Panc1 (cell line): ENCODE data around the gene HVCN1. TPM values are rescaled to one million over a fixed set of nuclear protein-coding genes. Genes with fewer than 3 reads are reported as not detected.

Source experiments
- ATAC-seq: fragments of 200-7000 bp; cut with Tn5 transposase; 2 replicates; pipeline ENCODE4 v1.9.1; 2020; ENCODE audit warnings: mild to moderate bottlenecking, moderate library complexity
- BruUV-seq: library from RNA; stranded (reverse); fragments of 400-500 nt; replicated peaks from 2 replicates; lab custom pipeline; 2021; lab: Mats Ljungman, UMichigan
- CTCF ChIA-PET: fragments of 300-600 bp; sonication (Branson Sonifier 250); formaldehyde crosslinking; loops from one replicate; lab custom pipeline; 2022; ENCODE audit warnings: antibody characterized with exemption; lab: Charles Lee
- POLR2A ChIA-PET: fragments of 300-600 bp; sonication (Branson Sonifier 250); formaldehyde crosslinking; loops from one replicate; lab custom pipeline; 2022; ENCODE audit warnings: antibody characterized with exemption; lab: Charles Lee
- DNase-seq: peaks from one replicate; pipeline ENCODE4 v3.0.0-alpha.2; 2010; ENCODE audit warnings: low read depth, low spot score
- H3K27ac ChIP-seq: 2 replicates; pipeline ENCODE4 v1.5.1; 2011; ENCODE audit warnings: mild to moderate bottlenecking, low read length, inconsistent platforms
- H3K27me3 ChIP-seq: fragments of 200-500 bp; sonication (Bioruptor generic); 2 replicates; pipeline ENCODE4 v1.6.0; 2014; ENCODE audit warnings: low read length, inconsistent platforms; ENCODE audit not compliant: control insufficient read depth, insufficient read depth
- H3K36me3 ChIP-seq: fragments of 200-500 bp; sonication (Bioruptor generic); 2 replicates; pipeline ENCODE4 v1.5.1; 2014; ENCODE audit warnings: inconsistent platforms, mild to moderate bottlenecking, low read length, moderate library complexity; ENCODE audit not compliant: control insufficient read depth, insufficient read depth
- H3K4me1 ChIP-seq: 2 replicates; pipeline ENCODE4 v1.5.1; 2011; ENCODE audit warnings: inconsistent platforms, mild to moderate bottlenecking, low read length, moderate library complexity; ENCODE audit not compliant: control insufficient read depth, insufficient read depth
- H3K4me3 ChIP-seq, 2 experiments: 2 replicates each; pipeline ENCODE4 v1.5.1; 2011 to 2012; ENCODE audit warnings: low read depth in 2 of 2, low read length in 2 of 2, mild to moderate bottlenecking in 2 of 2, inconsistent platforms in 1 of 2, moderate library complexity in 1 of 2
- H3K9me3 ChIP-seq: fragments of 200-500 bp; sonication (Bioruptor generic); 2 replicates; pipeline ENCODE4 v1.5.1; 2014; ENCODE audit warnings: low read depth, mild to moderate bottlenecking, inconsistent platforms, low read length, moderate library complexity; ENCODE audit not compliant: control insufficient read depth, insufficient read depth
- CTCF ChIP-seq: fragments of 450-650 bp; IDR thresholded peaks from 2 replicates; pipeline ENCODE4 v1.5.1; 2017; ENCODE audit warnings: mild to moderate bottlenecking
- POLR2AphosphoS5 ChIP-seq: IDR thresholded peaks from 2 replicates; pipeline ENCODE4 v1.6.1; 2012; ENCODE audit warnings: mild to moderate bottlenecking, low read depth, low read length, moderate library complexity
- REST ChIP-seq, 2 experiments: IDR thresholded peaks; 2 replicates each; pipeline ENCODE4 v1.6.1; 2011 to 2012; ENCODE audit warnings: low read depth in 2 of 2, control low read depth in 1 of 2, low read length in 1 of 2, mild to moderate bottlenecking in 1 of 2, moderate library complexity in 1 of 2; ENCODE audit not compliant: insufficient read depth in 1 of 2
- SIN3A ChIP-seq: IDR thresholded peaks from 2 replicates; pipeline ENCODE4 v1.6.1; 2012; ENCODE audit warnings: low read depth, mild to moderate bottlenecking, low read length, moderate library complexity, borderline replicate concordance; ENCODE audit not compliant: insufficient read depth
- TCF7L2 ChIP-seq: IDR thresholded peaks from 2 replicates; pipeline ENCODE4 v1.6.1; 2011; ENCODE audit warnings: mild to moderate bottlenecking, low read depth, low read length, inconsistent platforms
- in situ Hi-C: cut with HindIII; loops from 2 replicates; pipeline ENCODE4 v1.10.0; 2016; ENCODE audit warnings: low sequenced_read_pairs, low pct_unique_long_range_greater_than_20kb
- intact Hi-C: fragments of 100-400 bp; cut with micrococcal nuclease; formaldehyde crosslinking; loops from one replicate; pipeline ENCODE4 v1.10.0; 2022; ENCODE audit not compliant: unreplicated experiment
- total RNA-seq: library from RNA; stranded (reverse); gene quantifications from one replicate; pipeline ENCODE4 v1.2.1, GENCODE V29; 2021; ENCODE audit not compliant: unreplicated experiment

The HVCN1 gene
- total RNA-seq, 1 experiment from 2014 or later, result 0.87 TPM

- TF ChIP-seq CTCF (no peak), REST (IDR thresholded peaks at IDR 0.05; ENCODE audit: insufficient read depth in 1 of 2, low read depth in 2 of 2, low read length in 1 of 2) (no peak), POLR2AphosphoS5 (no peak), TCF7L2 (no peak), SIN3A (no peak)
- Histone ChIP-seq H3K9me3 (no peaks in the 10 kb centered on the region), H3K4me1 (no peaks in the 10 kb centered on the region), H3K27ac (no peak overlapping the region), H3K27me3 (no peaks in the 10 kb centered on the region), H3K36me3 (no peaks in the 10 kb centered on the region), H3K4me3 (no peak overlapping the region)
- ChIA-PET CTCF (no interaction called here), POLR2A (no interaction called here)
- BruUV-seq, result no TSS peak
- intact Hi-C loops, result no loop called here
- DNase-seq, result no peak
- in situ Hi-C loops, result no loop called here
- no peak for ATAC-seq
These were observed 41.3 kb downstream of the HVCN1 start for GRCh38 chr12:110647631-110648040.

- no peak for TF ChIP-seq SIN3A
- TF ChIP-seq REST (IDR thresholded peaks at IDR 0.05; ENCODE audit: insufficient read depth in 1 of 2, low read depth in 2 of 2, low read length in 1 of 2), result no peak
- no peak for TF ChIP-seq TCF7L2
- no peak for TF ChIP-seq POLR2AphosphoS5
- no peak for TF ChIP-seq CTCF
- ChIA-PET POLR2A (no interaction called here), CTCF (interaction anchor here (1.0 kb wide), 1 partner anchor 11 kb away, joined by 4 read pairs; no protein-coding TSS in a partner anchor)
- Histone ChIP-seq H3K27ac (no peak overlapping the region), H3K4me1 (no peaks in the 10 kb centered on the region), H3K27me3 (no peaks in the 10 kb centered on the region), H3K9me3 (no peaks in the 10 kb centered on the region), H3K36me3 (no peaks in the 10 kb centered on the region), H3K4me3 (no peak overlapping the region)
- in situ Hi-C loops, result no loop called here
- BruUV-seq, result no TSS peak
- intact Hi-C loops, result no loop called here
- no peak for ATAC-seq
- DNase-seq, result no peak
These were observed 47.4 kb downstream of the HVCN1 start for GRCh38 chr12:110641521-110641920.
